Measurements from ENCODE around the gene ADAT2.

DNA sequence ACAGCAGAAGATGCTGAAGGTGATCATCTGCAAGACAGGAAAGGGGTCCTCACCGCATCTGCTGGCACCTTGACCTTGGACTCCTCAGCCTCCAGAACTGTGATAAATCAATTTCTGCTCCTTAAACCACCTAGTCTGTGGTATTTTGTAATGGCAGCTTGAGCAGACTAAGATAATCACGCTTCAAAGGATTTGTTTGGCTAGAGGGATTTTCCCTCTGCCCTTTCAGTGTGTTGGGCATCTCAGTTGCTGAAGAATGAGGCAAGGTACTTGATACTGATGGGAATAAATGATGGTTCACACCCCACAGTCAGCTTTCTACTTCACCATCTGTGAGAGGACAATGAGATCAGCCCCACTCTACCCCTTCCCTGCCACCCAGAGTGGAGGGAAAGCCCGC lies 60.2 kb downstream of the ADAT2 start:
- no peak for TF ChIP-seq GATA2 (IDR thresholded peaks at IDR 0.05; ENCODE audit: low read depth, low read length)
- TF ChIP-seq GATA3 (IDR thresholded peaks at IDR 0.05; ENCODE audit: low read depth, low read length): no peak
